HepG2 (cell line): ENCODE data around the gene ROBO2. TPM values are rescaled to one million over a fixed set of nuclear protein-coding genes. Genes with fewer than 3 reads are reported as not detected.

ENCODE experiments used
- ATAC-seq: fragments of 200-7000 bp; cut with Tn5 transposase; 3 replicates; pipeline ENCODE4 v1.9.1; 2020; ENCODE audit warnings: mild to moderate bottlenecking, moderate library complexity
- BruUV-seq: library from RNA; stranded (reverse); fragments of 400-500 nt; replicated peaks from 2 replicates; lab custom pipeline; 2021; lab: Mats Ljungman, UMichigan
- CTCF ChIA-PET: fragments of 300-600 bp; formaldehyde crosslinking; extraction: SDS; loops from one replicate; lab custom pipeline; 2021; ENCODE audit warnings: low total read pairs, inconsistent platforms, low intra/inter-chr PET ratio; lab: Yijun Ruan, JAX
- POLR2A ChIA-PET: fragments of 350-600 bp; sonication (Branson Sonifier 250); formaldehyde crosslinking; loops from one replicate; lab custom pipeline; 2020; ENCODE audit warnings: antibody characterized with exemption, inconsistent platforms; lab: Yijun Ruan, JAX
- DNase-seq: peaks from one replicate; pipeline ENCODE4 v3.0.0-alpha.2; 2015; ENCODE audit warnings: low spot score
- FAIRE-seq: peaks from 3 replicates; lab custom pipeline; 2011; peaks lifted over from hg19 to GRCh38; lab: Jason Lieb, UNC
- H2AFZ ChIP-seq: one replicate; pipeline ENCODE4 v1.6.1; 2011; ENCODE audit warnings: low read length, inconsistent platforms
- H3K27ac ChIP-seq: fragments of 300-600 bp; 3 replicates; pipeline ENCODE4 v1.8.0; 2011; ENCODE audit warnings: mixed run types, mild to moderate bottlenecking, mixed read lengths, low read length, inconsistent platforms; ENCODE audit not compliant: insufficient read depth; ENCODE audit errors: extremely low read length
- H3K27me3 ChIP-seq, 2 experiments: fragments of 200-600 bp in 1 of 2; 2 replicates in 1 of 2; 3 replicates in 1 of 2; pipeline versions ENCODE4 v1.6.0 to v1.8.0; 2011; ENCODE audit warnings: low read length in 2 of 2, mild to moderate bottlenecking in 2 of 2, moderate library complexity in 2 of 2, inconsistent platforms in 1 of 2; ENCODE audit not compliant: insufficient read depth in 2 of 2, control insufficient read depth in 1 of 2
- H3K36me3 ChIP-seq, 2 experiments: fragments of 200-600 bp in 1 of 2; replicated peaks in 1 of 2; 2 replicates in 1 of 2; 3 replicates in 1 of 2; pipeline versions ENCODE4 v1.5.1 to v1.8.0; 2011; ENCODE audit warnings: low read length in 2 of 2, inconsistent platforms in 1 of 2; ENCODE audit not compliant: insufficient read depth in 2 of 2, control insufficient read depth in 1 of 2
- H3K4me1 ChIP-seq: 2 replicates; pipeline ENCODE4 v1.5.1; 2012; ENCODE audit warnings: low read length, inconsistent platforms; ENCODE audit not compliant: insufficient read depth
- H3K4me2 ChIP-seq: 2 replicates; pipeline ENCODE4 v1.6.0; 2011; ENCODE audit warnings: low read depth, low read length, inconsistent platforms
- H3K4me3 ChIP-seq, 3 experiments: fragments of 200-600 bp in 1 of 3; sonication (generic), shearing (Covaris generic) in 1 of 3; replicated peaks in 1 of 3; 2 replicates each; pipeline ENCODE4 v1.5.1; 2011 to 2016; ENCODE audit warnings: low read length in 3 of 3, inconsistent platforms in 2 of 3, low read depth in 2 of 3, mild to moderate bottlenecking in 2 of 3, control low read depth in 1 of 3, mixed read lengths in 1 of 3; ENCODE audit not compliant: insufficient read depth in 1 of 3
- H3K79me2 ChIP-seq: one replicate; pipeline ENCODE4 v1.6.1; 2011; ENCODE audit warnings: low read length, inconsistent platforms; ENCODE audit not compliant: insufficient read depth
- H3K9ac ChIP-seq: 2 replicates; pipeline ENCODE4 v1.6.0; 2011; ENCODE audit warnings: mild to moderate bottlenecking, low read depth, low read length, inconsistent platforms; ENCODE audit not compliant: insufficient read depth
- H3K9me3 ChIP-seq: 2 replicates; pipeline ENCODE4 v1.5.1; 2012; ENCODE audit warnings: mild to moderate bottlenecking, low read length
- H4K20me1 ChIP-seq: 2 replicates; pipeline ENCODE4 v1.6.0; 2011; ENCODE audit warnings: inconsistent platforms, mild to moderate bottlenecking, low read length, moderate library complexity; ENCODE audit not compliant: insufficient read depth
- DPF2 ChIP-seq: sonication (generic); formaldehyde crosslinking; IDR thresholded peaks from 2 replicates; pipeline ENCODE4 v1.4.0; 2020; ENCODE audit warnings: mild to moderate bottlenecking, low read depth, missing genetic modification reagents, borderline replicate concordance
- FIP1L1 ChIP-seq: fragments of 200-400 bp; formaldehyde crosslinking; IDR thresholded peaks from 2 replicates; pipeline ENCODE4 v1.6.1; 2018; ENCODE audit warnings: low read depth, mild to moderate bottlenecking, low read length, moderate library complexity, borderline replicate concordance; ENCODE audit not compliant: insufficient read depth
- NCOA2 ChIP-seq: sonication (generic); formaldehyde crosslinking; IDR thresholded peaks from 2 replicates; pipeline ENCODE4 v1.8.0; 2022; ENCODE audit warnings: inconsistent platforms
- NR1H2 ChIP-seq: sonication (generic); formaldehyde crosslinking; IDR thresholded peaks from 2 replicates; pipeline ENCODE4 v1.8.1; 2022; ENCODE audit warnings: low read depth, missing genetic modification reagents, borderline replicate concordance
- THAP11 ChIP-seq: IDR thresholded peaks from 2 replicates; pipeline ENCODE4 v1.6.1; 2016; ENCODE audit warnings: missing biosample characterization, missing genetic modification reagents
- ZBTB43 ChIP-seq: sonication (generic); formaldehyde crosslinking; conservative IDR thresholded peaks from 2 replicates; pipeline ENCODE4 v1.4.0; 2020; ENCODE audit warnings: missing genetic modification reagents
- ZFP41 ChIP-seq: sonication (generic); formaldehyde crosslinking; IDR thresholded peaks from 2 replicates; pipeline ENCODE4 v1.4.0; 2020; ENCODE audit warnings: mild to moderate bottlenecking, missing genetic modification reagents, borderline replicate concordance
- ZFX ChIP-seq: sonication (generic); formaldehyde crosslinking; IDR thresholded peaks from 2 replicates; pipeline ENCODE4 v1.4.0; 2020; ENCODE audit warnings: mild to moderate bottlenecking, low read depth, missing genetic modification reagents, moderate library complexity
- ZNF574 ChIP-seq: sonication (generic); formaldehyde crosslinking; IDR thresholded peaks from 2 replicates; pipeline ENCODE4 v1.4.0; 2020; ENCODE audit warnings: missing genetic modification reagents
- ZNF766 ChIP-seq: sonication (generic); formaldehyde crosslinking; IDR thresholded peaks from 2 replicates; pipeline ENCODE4 v1.5.0; 2020; ENCODE audit warnings: missing genetic modification reagents, borderline replicate concordance
- ZSCAN30 ChIP-seq: sonication (generic); formaldehyde crosslinking; IDR thresholded peaks from 2 replicates; pipeline ENCODE4 v1.5.0; 2020; ENCODE audit warnings: mild to moderate bottlenecking, missing genetic modification reagents
- WGBS: methylation state at CpG from one replicate; pipeline ENCODE4 v1.1.6; 2017; ENCODE audit warnings: low lambda C conversion rate; 5-methylcytosine and 5-hydroxymethylcytosine counted together
- in situ Hi-C: cut with HindIII; loops from 2 replicates; pipeline ENCODE4 v1.10.0; 2017; ENCODE audit warnings: low pct_unique_long_range_greater_than_20kb; ENCODE audit not compliant: extremely low pct_ligation_motif_present
- intact Hi-C: fragments of 100-400 bp; cut with micrococcal nuclease; formaldehyde crosslinking; loops from one replicate; pipeline ENCODE4 v1.10.0; 2022; ENCODE audit not compliant: unreplicated experiment
- polyA plus RNA-seq, 8 experiments: library from polyadenylated mRNA; depleted of rRNA in 3 of 8; stranded (reverse) in 7 of 8; unstranded in 1 of 8; fragments of >200 nt; fragmentation: Illumina TruSeq in 4 of 8; extraction: Trizol in 4 of 8; gene quantifications; 2 replicates each; pipeline versions ENCODE4 v1.2.1 to v1.2.3, GENCODE V29; 2011 to 2016; ENCODE audit warnings: low read depth in 4 of 8, missing spikeins in 1 of 8, mixed read lengths in 1 of 8; ENCODE audit not compliant: insufficient read depth in 1 of 8
- total RNA-seq, 5 experiments: library from RNA; depleted of rRNA; stranded (reverse); fragments of >200 nt; fragmentation: Illumina TruSeq; extraction: Trizol; gene quantifications; 2 replicates each; pipeline ENCODE4 v1.2.3, GENCODE V29; 2016; ENCODE audit warnings: low read depth in 1 of 5

ROBO2 gene
- total and polyA plus RNA-seq, 2 of the 13 experiments (the other 11 are each of a cell fraction or from before 2014, with no cell fraction given) = not detected

- Histone ChIP-seq H4K20me1 (no peaks in the 10 kb centered on the region), H3K4me2 (no peak overlapping the region), H3K4me1 (no peaks in the 10 kb centered on the region), H3K27me3 (no peaks in the 10 kb centered on the region), H3K9me3 (no peaks in the 10 kb centered on the region), H2AFZ (no peak overlapping the region), H3K9ac (no peak overlapping the region), H3K4me3 (no peak overlapping the region), H3K27ac (no peak overlapping the region), H3K36me3 (no peaks in the 10 kb centered on the region), H3K79me2 (no peaks in the 10 kb centered on the region)
- BruUV-seq = no TSS peak
- DNase-seq (no peak), ATAC-seq (no peak), FAIRE-seq (no peak)
- in situ Hi-C loops = no loop called here
- intact Hi-C loops = no loop called here
- CTCF ChIA-PET = no interaction called here
- POLR2A ChIA-PET = no interaction called here
- WGBS = 0% methylated on average over 2 of the region's 2 CpGs
- TF ChIP-seq ZNF766 (CRISPR knock-in tag) (no peak), ZSCAN30 (no peak), THAP11 (CRISPR knock-in tag) (no peak), FIP1L1 (no peak), ZFP41 (CRISPR knock-in tag) (no peak), DPF2 (no peak), ZFX (CRISPR knock-in tag) (no peak), ZBTB43 (no peak), ZNF574 (no peak), NCOA2 (CRISPR knock-in tag) (no peak), NR1H2 (CRISPR knock-in tag) (no peak)
Observed at GRCh38 chr3:77052733-77053670, 13.1 kb downstream of the ROBO2 start.
